T-helper 9 cell (primary cell): ENCODE measurements around the gene GALNT9.

Experiments
- DNase-seq: peaks from one replicate; pipeline ENCODE4 v3.0.0-alpha.2; 2020

Gene GALNT9

DNA sequence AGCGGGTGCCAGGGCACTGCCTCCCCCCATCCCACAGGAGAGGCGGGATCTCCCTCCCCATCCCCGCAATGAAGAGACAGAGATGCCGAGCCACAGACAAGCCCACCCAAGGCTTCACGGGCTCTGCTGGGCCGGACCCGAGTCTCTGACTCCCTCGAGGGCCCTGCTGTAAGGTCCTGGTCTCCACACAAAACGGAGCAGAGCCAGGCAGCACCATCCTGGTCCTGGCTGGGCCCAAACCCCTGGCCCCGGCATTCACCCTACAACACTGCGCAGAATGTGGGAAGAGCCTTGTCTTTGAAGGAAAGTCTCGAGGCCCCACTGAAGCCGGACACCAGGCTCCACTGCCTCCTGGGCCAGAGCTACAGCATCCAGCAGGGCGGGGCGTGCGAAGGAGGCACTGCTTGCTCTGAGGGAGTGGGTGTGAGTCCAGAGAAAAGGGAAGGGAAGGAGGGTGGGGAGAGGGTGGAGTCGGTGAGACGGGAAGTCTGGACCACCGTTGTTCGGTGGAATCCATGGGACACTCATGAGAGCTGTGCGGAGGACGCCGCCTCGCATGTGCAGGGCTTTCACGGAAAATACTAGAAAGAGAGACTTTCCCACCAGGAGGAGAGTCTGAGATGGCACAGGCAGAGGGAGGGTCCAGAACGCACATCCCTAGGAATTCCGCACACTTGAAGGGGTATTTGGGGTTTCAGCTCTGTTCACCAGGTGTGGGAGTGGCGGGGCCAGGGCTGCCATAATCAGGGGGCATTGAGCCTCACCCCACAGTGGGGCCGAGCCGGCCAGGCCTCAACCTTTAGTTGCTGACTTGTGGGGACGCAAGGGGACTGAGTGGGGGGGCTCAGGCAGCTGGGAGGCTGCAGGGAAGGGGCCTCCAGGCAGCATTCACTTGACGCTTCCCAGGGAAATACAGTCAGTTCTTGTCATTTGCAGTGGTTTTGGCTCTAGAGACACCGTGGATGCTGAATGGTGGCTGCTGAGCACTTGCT is 36.8 kb downstream of the GALNT9 start:
- no peak for DNase-seq

DNA sequence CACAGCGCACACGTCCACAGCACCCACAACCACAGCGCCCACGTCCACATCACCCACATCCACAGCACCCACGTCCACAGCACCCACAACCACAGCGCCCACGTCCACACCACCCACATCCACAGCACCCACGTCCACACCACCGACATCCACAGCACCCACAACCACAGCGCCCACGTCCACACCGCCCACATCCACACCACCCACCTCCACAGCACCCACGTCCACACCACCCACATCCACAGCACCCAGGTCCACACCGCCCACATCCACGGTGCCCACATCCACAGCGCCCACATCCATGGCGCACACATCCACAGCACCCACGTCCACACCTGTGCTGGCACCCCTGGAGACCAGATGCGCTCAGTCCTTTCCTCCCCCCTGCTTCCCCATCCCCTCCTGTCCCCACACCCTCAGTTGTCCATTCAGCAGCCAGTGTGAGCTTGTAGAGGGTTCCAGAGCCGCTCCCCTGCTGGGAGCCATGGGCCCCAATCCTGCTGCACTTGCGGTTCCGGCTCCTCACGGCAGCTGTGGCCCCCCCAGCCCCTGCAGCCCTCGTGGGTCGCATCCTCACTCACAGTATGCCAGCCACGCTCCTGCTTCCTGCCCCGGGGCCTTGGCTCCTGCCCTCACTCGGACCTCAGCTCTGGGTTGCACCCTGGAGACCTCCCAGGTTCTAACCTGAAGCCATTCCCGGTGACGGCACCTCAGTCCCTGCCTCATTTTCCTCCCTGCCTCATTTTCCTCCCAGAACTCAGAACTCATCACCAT is 37.8 kb downstream of the GALNT9 start:
- DNase-seq, result no peak

DNA sequence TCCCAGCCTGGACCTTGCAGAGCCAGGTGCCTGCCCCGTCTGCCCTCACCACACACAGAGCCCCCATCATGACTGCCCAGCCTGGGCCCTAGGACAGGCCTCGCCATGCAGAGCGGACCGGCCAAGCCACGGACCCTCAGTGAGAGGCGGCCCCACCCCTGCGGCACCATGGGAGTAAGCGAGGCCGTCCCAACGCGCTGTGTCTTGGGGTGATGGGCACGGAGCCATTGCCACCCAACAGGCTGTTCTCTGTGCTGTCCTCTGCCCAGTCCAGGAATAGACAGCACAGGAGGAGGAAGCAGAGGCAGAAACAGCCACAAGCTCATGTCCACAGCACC is 39.2 kb downstream of the GALNT9 start:
- no peak for DNase-seq

DNA sequence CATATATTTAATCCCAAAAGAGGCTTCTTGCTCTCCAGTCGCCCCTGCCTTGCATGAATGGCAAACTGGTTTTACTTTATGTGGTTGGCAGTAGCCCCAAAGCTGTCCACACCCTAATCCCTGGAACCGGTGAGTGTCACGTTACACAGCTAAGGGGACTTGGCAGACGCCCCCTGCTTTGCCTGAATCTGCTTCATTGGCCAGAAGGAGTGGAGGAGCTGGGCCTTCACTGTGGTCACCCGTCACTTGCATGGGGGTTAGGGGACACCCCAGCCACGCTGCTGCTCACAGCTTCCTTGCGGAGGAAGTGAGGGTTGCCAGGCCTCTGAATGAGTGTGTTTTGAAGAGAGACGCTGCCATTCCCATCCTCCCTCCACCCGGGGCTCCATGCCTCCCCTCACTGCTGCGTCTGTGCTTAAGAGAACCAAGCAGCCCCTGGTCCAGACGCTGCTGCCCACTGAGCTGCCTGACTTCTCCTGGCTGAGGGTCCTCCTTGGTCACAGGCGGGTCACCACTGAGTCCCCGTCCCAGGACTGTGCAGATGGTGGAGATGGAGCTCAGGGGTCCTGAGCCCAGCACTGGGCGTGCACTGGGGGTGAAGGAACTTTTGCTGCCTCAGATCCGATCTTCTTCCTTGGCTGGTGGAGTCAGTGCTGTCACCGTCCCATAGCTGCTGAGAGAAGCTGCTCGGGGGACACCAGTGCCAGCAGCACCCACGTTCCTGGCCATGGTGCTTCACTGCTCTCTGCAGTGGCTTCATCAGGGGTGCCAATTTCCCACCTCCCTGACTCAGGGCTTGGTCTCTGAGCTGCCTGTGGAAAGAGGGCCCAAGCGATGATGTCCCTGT is 39.8 kb downstream of the GALNT9 start:
- DNase-seq, result no peak

DNA sequence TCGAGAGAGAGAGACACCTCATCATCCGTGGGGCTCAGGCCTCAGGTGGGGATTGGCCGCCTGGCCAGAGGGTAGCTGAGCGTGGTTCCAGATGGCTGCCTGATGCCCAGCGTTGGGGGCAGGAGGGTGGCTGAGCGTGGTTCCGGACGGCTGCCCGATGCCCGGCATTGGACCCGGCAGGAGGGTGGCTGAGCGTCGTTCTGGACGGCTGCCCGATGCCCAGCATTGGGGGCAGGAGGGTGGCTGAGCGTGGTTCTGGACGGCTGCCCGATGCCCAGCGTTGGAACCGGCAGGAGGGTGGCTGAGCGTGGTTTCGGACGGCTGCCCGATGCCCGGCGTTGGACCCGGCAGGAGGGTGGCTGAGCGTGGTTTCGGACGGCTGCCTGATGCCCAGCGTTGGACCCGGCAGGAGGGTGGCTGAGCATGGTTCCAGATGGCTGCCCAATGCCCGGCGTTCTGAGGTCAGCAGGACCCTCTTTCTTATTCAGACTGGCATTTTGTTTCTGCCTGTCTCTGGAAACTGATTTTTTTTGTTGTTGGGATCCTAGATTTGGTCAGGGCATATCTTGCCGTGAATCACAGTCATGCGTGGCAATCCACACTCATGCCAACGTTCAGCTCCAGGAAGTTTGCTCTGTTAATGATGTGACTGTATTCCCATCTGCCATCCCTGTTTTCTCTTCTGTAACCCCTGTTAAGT is 40.7 kb downstream of the GALNT9 start:
- DNase-seq, result no peak

DNA sequence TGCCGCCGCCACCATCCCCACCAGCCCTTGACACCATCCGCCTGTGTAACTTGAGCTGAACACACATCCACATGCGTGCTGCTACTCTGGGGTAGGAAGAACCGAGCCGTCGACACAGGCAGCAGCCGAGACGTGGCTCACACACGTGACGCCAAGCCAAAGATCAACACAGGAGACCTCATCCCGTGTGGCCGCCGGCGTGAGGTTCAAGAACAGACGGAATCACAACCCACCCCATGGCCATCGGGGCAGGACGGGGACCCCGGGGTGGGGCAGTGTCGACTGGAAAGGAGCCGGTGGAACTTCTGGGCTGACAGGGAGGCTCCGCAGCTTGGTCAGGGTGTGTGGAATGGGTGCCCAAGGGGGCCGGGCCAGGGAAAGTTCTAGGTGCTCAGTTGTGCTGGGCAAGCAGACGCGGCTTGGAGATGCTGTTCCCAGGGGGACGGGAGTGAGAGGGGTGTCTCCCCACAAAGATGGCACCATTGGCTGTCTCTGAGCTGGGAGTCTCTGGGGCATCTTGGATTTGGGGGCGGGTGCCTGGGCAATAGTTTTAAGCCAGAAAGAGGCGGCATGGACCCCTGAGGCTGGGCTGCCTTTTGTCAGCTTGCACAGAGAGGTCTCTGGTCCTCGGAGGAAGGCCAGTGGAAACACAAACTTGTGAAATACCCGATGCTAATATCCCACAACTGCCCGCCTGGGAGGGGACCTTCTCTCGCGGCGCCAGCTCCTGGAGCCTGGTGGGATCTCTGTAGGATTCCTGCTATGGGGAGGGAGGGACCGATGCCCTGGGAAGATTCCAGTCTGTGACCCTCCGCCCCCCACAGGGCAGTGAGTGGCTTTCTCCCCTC is 41.8 kb downstream of the GALNT9 start:
- no peak for DNase-seq

DNA sequence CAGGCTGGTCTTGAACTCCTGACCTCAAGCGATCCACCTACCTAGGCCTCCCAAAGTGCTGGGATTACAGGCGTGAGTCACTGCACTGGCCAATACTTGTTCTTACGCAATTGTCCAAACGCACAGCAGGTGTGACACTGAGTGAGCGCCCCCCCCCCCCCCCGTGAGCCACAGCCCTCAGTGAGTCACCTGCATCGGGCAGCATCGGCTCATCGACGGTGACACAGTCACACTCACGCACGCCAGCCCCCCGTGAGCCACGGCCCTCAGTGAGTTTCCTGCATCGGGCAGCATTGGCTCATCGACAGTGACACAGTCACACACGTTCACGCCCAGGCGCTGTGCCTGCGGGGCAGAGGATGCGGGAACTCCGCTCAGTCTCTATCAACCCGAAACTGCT is 42.5 kb downstream of the GALNT9 start:
- DNase-seq, result no peak

DNA sequence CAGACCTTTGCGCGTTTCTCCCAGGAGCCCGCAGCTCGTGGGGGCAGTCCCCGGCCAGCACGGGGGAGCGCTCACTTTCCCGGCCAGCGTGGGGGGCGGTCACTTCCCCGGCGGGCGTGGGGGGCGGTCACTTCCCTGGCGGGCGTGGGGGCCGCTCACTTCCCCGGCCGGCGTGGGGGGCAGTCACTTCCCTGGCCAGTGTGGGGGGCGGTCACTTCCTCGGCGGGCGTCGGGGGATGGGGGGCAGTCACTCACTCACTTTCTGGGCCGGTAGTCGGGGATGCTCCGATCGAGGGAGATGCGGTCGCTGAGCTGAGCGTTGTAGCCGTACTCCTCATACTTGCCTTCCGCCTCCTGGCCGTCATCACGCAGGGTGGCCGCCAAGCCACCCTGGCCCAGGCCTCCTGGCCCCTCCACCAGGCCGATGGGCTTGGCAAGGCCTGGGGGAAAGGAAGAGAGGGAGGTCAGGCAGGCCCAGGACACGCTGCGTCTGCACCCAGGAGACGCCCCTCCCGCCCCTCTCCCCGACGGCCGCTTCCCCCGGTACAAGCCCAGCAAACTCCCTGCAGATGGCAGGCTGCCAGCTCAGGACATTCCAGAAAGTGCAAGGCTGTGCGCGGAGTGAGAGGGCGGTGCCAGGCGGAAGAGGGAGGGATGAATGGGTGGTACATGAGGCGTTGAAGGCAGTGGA is 43.3 kb downstream of the GALNT9 start:
- no peak for DNase-seq

DNA sequence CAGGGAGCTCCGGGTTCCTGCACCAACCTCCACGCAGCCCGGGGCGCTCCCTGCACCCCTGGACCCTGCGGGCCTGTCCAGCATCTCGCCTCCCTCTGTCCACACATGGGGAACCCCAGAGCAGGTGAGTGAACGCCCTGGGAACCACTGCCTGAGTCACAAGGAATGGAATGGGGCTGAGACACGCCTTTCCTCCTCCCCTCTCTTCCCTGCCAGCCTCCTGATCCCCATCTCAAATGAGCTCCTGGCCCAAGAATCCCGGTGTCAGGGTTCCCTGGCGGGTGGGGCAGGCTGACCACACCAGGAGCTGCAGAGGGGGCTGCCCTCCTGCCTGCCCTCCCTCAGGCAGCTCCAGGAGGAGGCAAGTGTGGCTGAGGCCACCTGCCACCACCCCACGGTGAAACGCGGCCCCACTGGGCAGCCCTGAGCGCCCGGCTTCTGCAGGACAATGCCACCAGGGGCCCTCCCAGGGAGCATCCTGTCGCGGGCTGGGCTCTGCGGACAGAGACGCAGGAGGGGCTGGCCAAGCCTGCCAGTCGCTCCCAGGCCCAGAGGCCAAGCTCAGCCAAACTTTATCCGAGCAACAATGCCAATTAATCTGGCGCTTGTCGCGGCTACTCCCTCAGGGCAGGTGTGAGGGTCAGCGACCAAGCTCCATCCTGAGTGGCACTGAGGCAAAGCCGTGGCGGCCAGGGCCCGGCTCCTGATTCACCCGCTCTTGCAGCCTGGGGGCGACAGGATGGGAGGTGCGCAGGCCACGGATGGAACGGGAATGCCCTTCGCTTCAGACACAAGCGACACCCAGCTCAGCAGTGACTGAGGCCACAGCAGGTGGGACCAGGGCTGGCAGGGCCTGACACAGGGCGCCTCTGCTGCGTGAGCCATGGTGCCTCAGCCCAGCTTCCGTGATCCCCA is 44.3 kb downstream of the GALNT9 start:
- no peak for DNase-seq

DNA sequence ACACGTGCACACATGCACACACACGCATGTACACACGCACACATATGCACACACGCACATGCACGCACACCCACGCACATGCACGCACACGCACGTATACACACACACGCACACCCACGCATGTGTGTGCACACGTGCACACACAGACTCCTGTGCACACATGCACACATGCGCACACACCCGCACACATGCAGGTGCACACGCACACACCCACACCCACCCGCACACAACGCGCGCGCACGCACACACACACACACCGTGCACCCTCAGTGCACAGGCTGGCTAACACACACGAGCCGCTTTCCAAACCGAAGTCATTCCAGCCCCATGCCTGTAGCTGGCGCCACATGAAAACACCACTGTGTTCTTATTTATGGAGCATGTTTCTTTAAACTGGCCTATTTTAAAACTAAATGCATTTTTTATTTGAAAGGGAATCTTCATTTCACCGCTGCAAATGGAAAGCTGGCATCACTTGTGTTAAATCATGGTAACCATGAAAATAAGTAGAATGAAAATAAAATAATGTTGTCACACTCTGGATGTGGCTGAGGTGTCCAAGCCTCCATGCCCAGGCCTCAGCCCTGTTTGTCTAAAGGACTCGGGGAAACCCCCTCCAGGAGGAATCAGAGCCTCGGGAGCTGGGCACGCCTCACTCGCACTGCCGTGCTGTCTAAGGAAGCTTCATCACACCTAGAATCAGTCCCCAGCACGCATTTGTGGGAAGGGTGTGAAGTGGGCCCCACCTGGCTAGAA is 45.1 kb downstream of the GALNT9 start:
- no peak for DNase-seq

DNA sequence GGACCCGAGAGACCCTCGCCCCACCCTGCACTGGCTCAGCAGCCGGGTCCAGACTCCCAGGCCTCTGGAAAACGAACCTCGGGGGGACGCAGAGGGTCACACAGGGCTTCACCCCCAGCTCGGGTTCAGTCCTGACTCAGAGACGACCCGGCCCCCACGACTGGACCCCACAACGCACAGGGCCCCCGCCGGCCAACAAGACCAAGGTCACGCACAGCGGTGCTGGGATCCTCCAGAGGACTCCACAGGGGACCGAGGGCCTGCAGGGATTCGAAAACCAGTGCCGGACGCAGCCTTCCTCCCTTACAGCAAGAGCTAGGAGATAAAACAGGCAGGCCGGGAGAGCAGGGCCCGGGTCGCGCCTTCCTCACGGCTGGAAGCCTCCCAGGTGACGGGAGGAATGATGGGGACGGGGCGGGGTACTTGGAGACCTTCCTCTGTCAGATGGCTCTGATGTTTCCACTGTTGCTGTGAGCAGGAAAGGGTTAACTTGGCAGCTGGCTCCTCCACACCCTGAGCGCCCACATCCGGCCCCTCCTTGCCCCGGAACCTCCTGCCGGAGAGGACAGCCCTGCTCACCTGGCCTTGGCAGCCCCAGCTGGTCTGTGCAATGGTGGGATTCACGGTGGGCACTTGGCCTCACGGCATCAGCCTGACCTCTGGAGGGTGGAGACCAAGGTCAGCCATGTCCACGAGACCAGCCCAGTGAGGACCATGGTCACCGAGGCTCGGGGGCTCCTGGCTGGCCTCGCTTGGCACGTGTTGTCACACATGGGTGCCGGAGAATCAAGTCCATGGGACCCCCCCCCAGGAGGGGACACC is 46.2 kb downstream of the GALNT9 start:
- no peak for DNase-seq

DNA sequence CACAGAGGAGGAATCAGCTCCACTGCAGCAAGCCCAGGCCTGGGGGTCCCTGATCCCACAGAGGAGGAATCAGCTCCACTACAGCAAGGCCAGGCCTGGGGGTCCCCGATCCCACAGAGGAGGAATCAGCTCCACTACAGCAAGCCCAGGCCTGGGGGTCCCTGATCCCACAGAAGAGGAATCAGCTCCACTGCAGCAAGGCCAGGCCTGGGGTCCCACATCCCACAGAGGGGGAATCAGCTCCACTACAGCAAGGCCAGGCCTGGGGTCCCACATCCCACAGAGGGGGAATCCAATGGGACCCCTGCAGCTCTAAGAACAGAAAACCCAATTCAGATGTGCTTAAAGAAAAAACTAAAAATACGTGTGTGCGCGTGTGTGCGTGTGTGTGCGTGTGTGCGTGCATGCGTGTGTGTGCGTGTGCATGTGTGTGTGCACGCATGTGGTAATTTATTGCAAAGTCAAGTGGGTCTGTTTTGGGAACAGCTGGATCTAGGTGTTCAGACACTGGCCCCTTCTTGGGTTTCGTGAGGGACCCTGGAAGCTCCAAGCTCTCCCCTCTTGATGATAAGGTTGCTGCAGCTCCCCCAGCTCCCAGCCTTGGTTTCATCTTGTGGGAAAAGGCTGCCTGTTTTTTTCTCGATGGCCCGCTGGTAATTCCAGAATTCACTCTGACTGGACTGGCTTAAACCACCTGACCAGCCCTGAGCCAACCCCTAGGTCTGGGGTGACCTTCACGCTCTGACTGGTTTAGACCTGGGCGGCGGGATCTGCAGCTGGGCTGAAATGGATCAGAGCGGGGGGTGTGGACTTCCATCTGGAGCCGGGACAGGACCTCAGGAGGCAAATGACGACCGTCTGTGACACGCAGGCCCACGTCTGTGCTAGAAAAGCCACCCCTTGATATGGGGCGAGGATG is 47.1 kb downstream of the GALNT9 start:
- no peak for DNase-seq

DNA sequence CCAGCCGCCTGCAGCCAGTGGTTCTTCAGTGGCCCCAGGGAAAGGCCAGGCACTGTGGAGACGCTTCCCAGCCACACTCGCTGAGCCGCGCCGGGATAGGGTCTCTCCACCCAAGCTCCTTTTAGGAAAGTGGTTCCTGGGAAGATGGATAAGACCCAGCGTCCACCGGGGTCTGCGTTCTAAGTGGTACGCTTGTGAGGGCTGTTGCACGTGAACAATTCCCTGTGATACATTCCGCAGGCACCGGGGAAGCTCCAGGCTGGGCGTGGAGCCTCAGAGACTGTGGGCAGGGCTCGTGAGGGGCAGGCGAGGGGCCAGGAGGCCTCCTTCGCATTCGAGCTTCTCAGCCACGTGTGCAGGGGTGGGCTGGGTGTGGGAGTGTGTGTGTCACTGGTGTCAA is 48.4 kb downstream of the GALNT9 start:
- DNase-seq, result no peak

DNA sequence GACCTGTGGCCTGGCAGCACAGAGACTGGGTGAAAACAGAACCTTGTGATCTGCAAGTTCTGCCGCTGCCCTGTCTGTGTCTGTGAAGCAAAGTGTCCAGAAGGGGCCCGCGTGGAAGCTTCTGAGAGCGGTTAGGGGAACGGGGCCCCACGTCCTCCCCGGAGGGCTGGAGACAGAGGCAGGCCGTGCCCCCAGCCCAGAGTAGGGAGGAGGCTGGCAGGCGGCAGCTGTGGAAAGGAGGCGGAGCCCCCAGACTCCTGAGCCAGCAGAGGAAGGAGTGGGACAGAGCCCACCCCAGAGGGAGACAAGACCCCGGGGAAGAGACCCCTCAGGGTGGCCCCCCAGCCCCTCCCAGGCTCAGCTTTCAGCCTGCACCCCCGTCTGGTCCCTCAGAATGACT is 49.0 kb downstream of the GALNT9 start:
- DNase-seq, result no peak

DNA sequence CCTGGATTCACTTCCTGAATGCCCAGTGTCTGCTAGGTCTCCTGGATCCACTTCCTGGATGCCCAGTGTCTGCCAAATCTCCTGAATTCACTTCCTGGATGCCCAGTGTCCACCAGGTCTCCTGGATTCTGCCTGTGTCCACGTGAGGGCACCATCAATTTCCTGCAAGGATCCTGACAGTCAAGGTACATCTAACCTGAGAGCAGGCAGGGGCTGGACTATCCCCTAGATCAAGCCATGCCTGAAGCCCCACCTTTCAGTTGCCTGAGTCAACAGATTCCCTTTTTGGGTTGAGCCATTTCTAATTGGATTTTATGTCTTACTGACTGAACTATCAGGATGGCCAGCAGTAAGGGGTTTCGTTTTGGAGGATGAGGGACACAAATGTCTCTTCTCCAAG is 49.5 kb downstream of the GALNT9 start:
- no peak for DNase-seq

DNA sequence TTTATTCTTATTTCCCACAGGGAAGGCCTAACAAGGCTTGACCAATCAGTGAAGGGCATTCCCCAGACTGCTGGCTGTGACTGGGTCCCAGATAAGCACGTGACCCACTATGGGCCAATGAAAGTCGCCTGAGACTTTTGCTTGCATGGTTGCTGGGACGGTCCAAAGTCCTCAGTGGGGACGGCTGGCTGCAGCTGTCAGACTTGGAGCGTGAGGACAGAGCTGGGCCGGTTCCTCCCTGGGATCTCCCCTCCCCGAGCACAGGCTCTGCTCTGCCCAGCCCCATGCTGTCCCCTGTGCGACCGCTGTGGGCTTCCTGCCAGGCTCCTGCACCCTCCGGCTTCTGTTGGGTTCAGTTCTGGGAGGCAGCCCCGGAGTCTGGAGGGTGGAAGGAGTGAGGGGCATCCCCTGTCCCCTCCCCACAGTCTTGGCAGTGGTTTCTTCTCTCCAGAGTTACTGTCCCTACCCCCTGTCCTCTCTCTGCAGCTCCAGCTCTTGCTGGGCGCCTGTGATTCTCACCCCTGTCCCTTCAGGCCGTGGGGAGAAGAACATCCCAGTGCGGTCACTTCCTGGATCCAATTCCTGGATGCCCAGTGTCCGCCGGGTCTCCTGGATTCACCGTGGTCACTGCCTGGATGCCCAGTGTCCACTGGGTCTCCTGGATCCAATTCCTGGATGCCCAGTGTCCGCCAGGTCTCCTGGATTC is 50.1 kb downstream of the GALNT9 start:
- DNase-seq, result no peak
